ENCODE results near the gene BCAT1.

BCAT1 gene

DNA sequence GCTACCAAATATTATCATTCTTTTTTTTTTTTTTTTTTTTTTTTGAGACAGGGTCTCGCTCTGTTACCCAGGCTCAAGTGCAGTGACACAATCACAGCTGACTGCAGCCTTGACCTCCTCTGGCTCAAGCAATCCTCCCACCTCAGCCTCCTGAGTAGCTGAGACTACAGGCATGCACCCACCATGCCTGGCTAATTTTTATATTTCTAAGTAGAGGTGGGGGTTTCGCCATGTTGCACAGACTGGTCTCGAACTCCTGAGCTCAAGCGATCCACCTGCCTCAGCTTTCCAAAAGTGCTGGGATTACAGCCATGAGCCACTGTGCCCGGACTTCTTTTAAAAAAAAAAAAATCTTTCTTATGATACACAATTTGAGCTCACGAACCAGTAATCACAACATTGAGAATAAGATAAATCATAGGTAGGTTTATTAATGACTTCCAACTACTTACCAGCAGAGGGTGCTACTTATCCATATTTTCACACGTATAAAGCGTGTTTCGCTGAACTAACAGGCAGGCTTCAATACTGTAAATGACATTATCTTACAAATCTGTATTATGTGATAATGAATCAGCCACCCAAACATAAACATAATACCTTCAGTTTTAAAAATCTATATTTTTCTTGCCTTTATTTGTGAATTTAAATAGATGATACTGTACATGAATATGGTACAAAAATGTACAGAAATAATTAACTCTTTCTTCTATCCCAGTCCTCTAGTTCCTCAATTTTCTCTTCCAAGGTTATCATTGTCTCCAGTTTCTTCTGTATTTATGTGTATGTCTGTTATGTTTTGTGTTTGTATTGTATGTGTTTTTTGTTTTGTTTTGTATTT, 42.5 kb upstream of the BCAT1 start:
- H3K4me3 ChIP-seq (ENCODE audit: low read depth, low read length), result no peak overlapping the region
- DNase-seq (ENCODE audit: low read depth), result peak; percentile 67
- peak; percentile 35 for TF ChIP-seq CTCF (IDR thresholded peaks at IDR 0.05; ENCODE audit: low read depth, low read length, missing control alignments)

- no peak overlapping the region for H3K4me3 ChIP-seq (ENCODE audit: low read depth, low read length)
- DNase-seq (ENCODE audit: low read depth), result no peak
- no peak for TF ChIP-seq CTCF (IDR thresholded peaks at IDR 0.05; ENCODE audit: low read depth, low read length, missing control alignments)
These were observed 40.3 kb upstream of the BCAT1 start for GRCh38 chr12:24989216-24989615.

- no peak overlapping the region for H3K4me3 ChIP-seq (ENCODE audit: low read depth, low read length)
- TF ChIP-seq CTCF (IDR thresholded peaks at IDR 0.05; ENCODE audit: low read depth, low read length, missing control alignments), result no peak
- no peak for DNase-seq (ENCODE audit: low read depth)
These were observed 33.3 kb upstream of the BCAT1 start for GRCh38 chr12:24982250-24982649.

GRCh38 chr12:24979976-24980730, 31.3 kb upstream of the BCAT1 start:
- no peak overlapping the region for H3K4me3 ChIP-seq (ENCODE audit: low read depth, low read length)
- no peak for TF ChIP-seq CTCF (IDR thresholded peaks at IDR 0.05; ENCODE audit: low read depth, low read length, missing control alignments)
- DNase-seq (ENCODE audit: low read depth), result no peak

DNA sequence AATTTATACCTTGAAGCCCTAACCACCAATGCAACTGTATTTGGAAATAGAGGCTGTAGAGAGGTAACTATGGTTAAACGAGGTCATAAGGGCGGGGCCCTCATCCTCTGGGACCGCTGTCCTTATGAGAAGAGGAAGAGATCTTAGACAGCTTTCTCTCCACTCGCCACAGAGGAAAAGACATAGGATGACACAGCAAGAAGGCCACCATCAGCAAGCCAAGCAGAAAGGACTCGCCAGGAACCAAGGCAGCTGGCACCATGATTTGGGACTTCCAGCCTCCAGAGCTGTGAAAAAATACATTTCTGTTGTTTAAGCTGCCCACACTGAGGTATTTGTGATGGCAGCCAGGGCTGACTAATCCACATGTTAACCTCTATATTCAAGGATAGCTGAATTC, 30.4 kb upstream of the BCAT1 start:
- no peak overlapping the region for H3K4me3 ChIP-seq (ENCODE audit: low read depth, low read length)
- no peak for TF ChIP-seq CTCF (IDR thresholded peaks at IDR 0.05; ENCODE audit: low read depth, low read length, missing control alignments)
- no peak for DNase-seq (ENCODE audit: low read depth)

DNA sequence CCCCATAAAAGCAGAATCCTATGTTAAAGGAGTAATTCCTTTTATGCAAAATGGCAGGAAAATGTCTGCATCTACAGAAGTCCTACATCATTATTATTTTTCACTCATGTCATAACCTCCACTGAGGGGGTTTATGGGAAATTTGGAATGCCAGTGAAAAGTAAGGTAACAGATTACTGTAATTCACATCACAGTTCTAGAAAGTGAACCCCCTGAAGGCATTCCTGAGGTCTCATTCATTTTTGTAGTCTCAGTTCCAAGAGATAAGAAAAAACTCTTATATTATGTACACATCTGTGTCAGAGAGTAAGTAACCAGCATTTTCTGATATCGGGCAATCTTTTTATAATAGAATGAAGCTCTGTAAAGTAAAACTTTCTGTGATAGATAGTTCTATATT, 28.8 kb upstream of the BCAT1 start:
- H3K4me3 ChIP-seq (ENCODE audit: low read depth, low read length), result no peak overlapping the region

More for the DNA sequence above, 28.8 kb upstream of the BCAT1 start:
- no peak for TF ChIP-seq CTCF (IDR thresholded peaks at IDR 0.05; ENCODE audit: low read depth, low read length, missing control alignments)
- no peak for DNase-seq (ENCODE audit: low read depth)

Measured in GM12864 (cell line).